SK-N-MC (cell line): ENCODE measurements around the gene TMEM214.
"Not testable (repeated sequence)": the region's sequence is repeated elsewhere in the genome, so short reads cannot be mapped to it uniquely, and the experiment has no call there.

ENCODE experiments used
- EZH2 ChIP-seq: fragments of 200-600 bp; sonication (generic); IDR thresholded peaks from one replicate; pipeline ENCODE4 v1.6.1; 2017; ENCODE audit warnings: antibody characterized with exemption
- FOXP2 ChIP-seq: optimal IDR thresholded peaks from 2 replicates; pipeline ENCODE3; 2011; ENCODE audit warnings: mild to moderate bottlenecking, moderate library complexity; ENCODE audit not compliant: insufficient read depth; ENCODE audit errors: extremely low read length, control extremely low read depth
- POLR2AphosphoS5 ChIP-seq: IDR thresholded peaks from 2 replicates; pipeline ENCODE4 v1.6.1; 2012; ENCODE audit warnings: mild to moderate bottlenecking, low read depth, low read length, borderline replicate concordance

- not testable (repeated sequence) for TF ChIP-seq EZH2, POLR2AphosphoS5, FOXP2
Observed at GRCh38 chr2:27075566-27075871, 42.8 kb downstream of the TMEM214 start.
